Measurements from ENCODE around the gene AK9. TPM values are rescaled to one million over a fixed set of nuclear protein-coding genes. Genes with fewer than 3 reads are reported as not detected.
"Not testable (repeated sequence)": the region's sequence is repeated elsewhere in the genome, so short reads cannot be mapped to it uniquely, and the experiment has no call there.

AK9 gene
- polyA plus RNA-seq, 1 donor from 2014 or later: 27.7 TPM

GRCh38 chr6:109461733-109462526 lies 229.1 kb downstream of the AK9 start:
- H3K9ac ChIP-seq (ENCODE audit: low read length): no peak overlapping the region
- no peaks in the 10 kb centered on the region for H3F3A ChIP-seq (ENCODE audit: insufficient read depth, low read length, poor library complexity, severe bottlenecking)
- no peak overlapping the region for H3K4me2 ChIP-seq (ENCODE audit: low read length)
- H3K9me3 ChIP-seq (ENCODE audit: low read length): no peaks in the 10 kb centered on the region
- H3K4me3 ChIP-seq (ENCODE audit: low read length): no peak overlapping the region
- H3K27ac ChIP-seq (ENCODE audit: low read length): no peak overlapping the region
- H3K9me2 ChIP-seq (ENCODE audit: insufficient read depth, low read length): no peaks in the 10 kb centered on the region
- H3K79me2 ChIP-seq (replicated peaks; ENCODE audit: insufficient read depth, low read length): no peaks in the 10 kb centered on the region
- peaks cover 2% of the 10 kb centered on the region for H4K20me1 ChIP-seq (ENCODE audit: insufficient read depth)
- H3K27me3 ChIP-seq (ENCODE audit: insufficient read depth, low read depth, low read length): no peaks in the 10 kb centered on the region
- no peak overlapping the region for H2AFZ ChIP-seq (ENCODE audit: low read depth, low read length)
- H3K36me3 ChIP-seq (ENCODE audit: insufficient read depth, low read length): peaks cover 12% of the 10 kb centered on the region
- no peak for TF ChIP-seq POLR2AphosphoS5 (IDR thresholded peaks at IDR 0.05)
- TF ChIP-seq EP300 (conservative IDR thresholded peaks at IDR 0.05; ENCODE audit: poor library complexity, severe bottlenecking): no peak
- no peak for TF ChIP-seq RAD21 (conservative IDR thresholded peaks at IDR 0.05)
- TF ChIP-seq CTCF (IDR thresholded peaks at IDR 0.05; ENCODE audit: poor library complexity, severe bottlenecking): no peak
- no peak for TF ChIP-seq EZH2 (IDR thresholded peaks at IDR 0.05; ENCODE audit: borderline replicate concordance, insufficient read depth, low read length, poor library complexity, severe bottlenecking)
- TF ChIP-seq SMC3 (conservative IDR thresholded peaks at IDR 0.05; ENCODE audit: poor library complexity): no peak
- TF ChIP-seq MXI1 (conservative IDR thresholded peaks at IDR 0.05; ENCODE audit: poor library complexity, severe bottlenecking): no peak
- TF ChIP-seq TAF1 (IDR thresholded peaks at IDR 0.05; ENCODE audit: low read depth): no peak
- TF ChIP-seq REST (IDR thresholded peaks at IDR 0.05; ENCODE audit: borderline replicate concordance): no peak

GRCh38 chr6:109461205-109461604 lies 229.8 kb downstream of the AK9 start:
- H4K20me1 ChIP-seq (ENCODE audit: insufficient read depth); H3K27me3 ChIP-seq (ENCODE audit: insufficient read depth, low read depth, low read length); H2AFZ ChIP-seq (ENCODE audit: low read depth, low read length); H3K9me2 ChIP-seq (ENCODE audit: insufficient read depth, low read length); H3K9ac ChIP-seq (ENCODE audit: low read length); H3K79me2 ChIP-seq (replicated peaks; ENCODE audit: insufficient read depth, low read length); H3K27ac ChIP-seq (ENCODE audit: low read length); H3K4me3 ChIP-seq (ENCODE audit: low read length); H3K9me3 ChIP-seq (ENCODE audit: low read length); H3K4me2 ChIP-seq (ENCODE audit: low read length); H3F3A ChIP-seq (ENCODE audit: insufficient read depth, low read length, poor library complexity, severe bottlenecking): not testable (repeated sequence)
- H3K36me3 ChIP-seq (ENCODE audit: insufficient read depth, low read length): peaks cover 12% of the 10 kb centered on the region

Measured in neural cell (in vitro differentiated cells).